RWPE1 (cell line): ENCODE measurements around the gene CRIP3.
A peak's percentile ranks its signal among the peaks of the same experiment; 100 is the strongest.

ENCODE experiments used
- CTCF ChIA-PET: fragments of 350-600 bp; sonication (Branson Sonifier 250); formaldehyde crosslinking; extraction: SDS; loops from one replicate; lab custom pipeline; 2021; lab: Yijun Ruan, JAX
- POLR2A ChIA-PET: fragments of 400-600 bp; formaldehyde crosslinking; extraction: SDS; loops from one replicate; lab custom pipeline; 2020; ENCODE audit warnings: antibody characterized with exemption; ENCODE audit not compliant: low non-redundant PET; lab: Yijun Ruan, JAX
- DNase-seq: peaks from one replicate; pipeline ENCODE4 v3.0.0; 2012; ENCODE audit warnings: low spot score
- H3K27ac ChIP-seq: fragments of 450-650 bp; 2 replicates; pipeline ENCODE4 v1.5.1; 2017
- TF ChIP-seq, protein P1 (sequence below): fragments of 450-650 bp; conservative IDR thresholded peaks from 2 replicates; pipeline ENCODE4 v1.5.1; 2017; ENCODE audit warnings: low read depth, mild to moderate bottlenecking

Gene CRIP3

GRCh38 chr6:43338243-43338642, 29.6 kb upstream of the CRIP3 start:
- H3K27ac ChIP-seq, result no peak overlapping the region
- TF ChIP-seq, protein P1, sequence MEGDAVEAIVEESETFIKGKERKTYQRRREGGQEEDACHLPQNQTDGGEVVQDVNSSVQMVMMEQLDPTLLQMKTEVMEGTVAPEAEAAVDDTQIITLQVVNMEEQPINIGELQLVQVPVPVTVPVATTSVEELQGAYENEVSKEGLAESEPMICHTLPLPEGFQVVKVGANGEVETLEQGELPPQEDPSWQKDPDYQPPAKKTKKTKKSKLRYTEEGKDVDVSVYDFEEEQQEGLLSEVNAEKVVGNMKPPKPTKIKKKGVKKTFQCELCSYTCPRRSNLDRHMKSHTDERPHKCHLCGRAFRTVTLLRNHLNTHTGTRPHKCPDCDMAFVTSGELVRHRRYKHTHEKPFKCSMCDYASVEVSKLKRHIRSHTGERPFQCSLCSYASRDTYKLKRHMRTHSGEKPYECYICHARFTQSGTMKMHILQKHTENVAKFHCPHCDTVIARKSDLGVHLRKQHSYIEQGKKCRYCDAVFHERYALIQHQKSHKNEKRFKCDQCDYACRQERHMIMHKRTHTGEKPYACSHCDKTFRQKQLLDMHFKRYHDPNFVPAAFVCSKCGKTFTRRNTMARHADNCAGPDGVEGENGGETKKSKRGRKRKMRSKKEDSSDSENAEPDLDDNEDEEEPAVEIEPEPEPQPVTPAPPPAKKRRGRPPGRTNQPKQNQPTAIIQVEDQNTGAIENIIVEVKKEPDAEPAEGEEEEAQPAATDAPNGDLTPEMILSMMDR, result no peak
- no peak for DNase-seq
- ChIA-PET POLR2A (no interaction called here), CTCF (interaction anchor here (1.1 kb wide), 1 partner anchor 18 kb away, joined by 3 read pairs; no protein-coding TSS in a partner anchor)

DNA sequence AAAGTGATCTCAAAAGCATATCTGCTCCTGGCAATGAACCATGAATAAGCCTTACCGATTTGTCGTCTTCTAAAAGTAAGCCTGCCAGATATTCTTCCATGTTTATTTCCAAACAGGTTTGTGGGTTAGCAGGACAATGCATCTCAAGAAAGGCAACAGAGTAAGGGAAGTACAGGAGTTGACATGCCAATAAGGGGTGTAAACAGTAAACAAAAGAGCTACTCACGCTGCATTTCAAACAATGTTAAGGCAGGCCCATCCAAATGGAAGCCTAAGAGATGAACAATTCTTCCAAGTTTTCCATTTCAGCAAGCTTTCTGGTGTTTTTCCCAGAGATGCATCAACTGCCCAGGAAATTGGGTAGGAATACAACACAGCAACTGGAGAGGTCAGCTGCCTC, 27.8 kb upstream of the CRIP3 start:
- no peak for DNase-seq
- H3K27ac ChIP-seq, result no peak overlapping the region
- TF ChIP-seq, protein P1, result no peak
- ChIA-PET CTCF (no interaction called here), POLR2A (no interaction called here)

DNA sequence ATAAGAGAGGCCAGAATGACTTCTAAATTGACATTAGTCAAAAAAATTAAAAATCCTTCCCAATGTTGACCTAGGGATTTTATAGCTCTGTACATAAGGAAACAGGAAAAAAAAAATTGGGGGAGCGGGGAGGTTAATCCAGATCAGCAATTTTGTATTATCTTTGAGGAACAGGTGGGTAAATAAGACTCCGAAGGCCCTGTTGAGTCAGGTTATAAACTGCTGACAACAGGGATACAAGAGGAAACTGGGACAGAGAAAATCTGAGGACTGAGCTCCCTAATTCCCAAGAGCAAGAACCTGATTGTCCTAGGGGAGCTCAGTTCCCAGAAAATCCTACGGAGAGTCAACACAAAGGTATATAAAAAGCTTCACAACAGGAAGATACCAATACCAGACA, 26.8 kb upstream of the CRIP3 start:
- CTCF ChIA-PET, result interaction anchor here (0.7 to 2.7 kb wide), 2 partner anchors 72 to 171 kb away, joined by 3 to 18 read pairs; no protein-coding TSS in a partner anchor
- POLR2A ChIA-PET, result no interaction called here
- no peak for DNase-seq
- TF ChIP-seq, protein P1, result no peak
- H3K27ac ChIP-seq, result no peak overlapping the region

DNA sequence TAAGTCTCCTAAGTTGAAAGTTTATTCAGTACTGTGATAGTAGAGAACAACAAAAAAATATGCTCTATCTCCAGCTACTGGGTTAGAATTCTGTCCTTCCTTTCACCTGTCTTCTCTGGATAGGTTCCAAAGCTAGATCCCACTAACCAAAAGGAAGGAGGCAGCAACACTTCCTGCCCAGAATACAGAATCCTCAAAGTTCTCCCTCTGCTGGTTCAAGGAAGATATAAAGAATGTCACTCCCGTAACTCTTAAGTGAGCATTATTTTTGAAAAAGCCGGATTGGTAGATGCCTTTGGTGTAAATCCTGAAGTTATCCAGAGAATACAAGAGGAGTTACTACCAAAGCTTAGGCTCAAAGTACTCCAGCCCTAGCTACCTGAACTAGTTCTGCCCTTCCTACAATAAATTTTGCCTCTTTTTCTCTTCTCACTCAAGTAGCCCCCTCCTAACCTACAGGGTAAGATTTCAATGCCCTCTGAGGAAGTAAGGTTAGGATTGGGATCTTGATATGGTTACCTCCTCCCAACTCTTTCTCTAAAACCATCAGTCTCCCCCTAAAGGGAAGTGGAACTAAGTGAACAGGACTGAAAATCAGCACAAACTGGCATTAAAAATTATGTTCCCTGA, 26.0 kb upstream of the CRIP3 start:
- peak; percentile 58 for DNase-seq
- ChIA-PET POLR2A (no interaction called here), CTCF (interaction anchor here (0.6 to 2.7 kb wide), 10 partner anchors 27 to 244 kb away, joined by 3 to 18 read pairs (median 4); partner anchors contain the start of gene DNPH1)
- TF ChIP-seq, protein P1, result peak; percentile 57
- H3K27ac ChIP-seq, result no peak overlapping the region

DNA sequence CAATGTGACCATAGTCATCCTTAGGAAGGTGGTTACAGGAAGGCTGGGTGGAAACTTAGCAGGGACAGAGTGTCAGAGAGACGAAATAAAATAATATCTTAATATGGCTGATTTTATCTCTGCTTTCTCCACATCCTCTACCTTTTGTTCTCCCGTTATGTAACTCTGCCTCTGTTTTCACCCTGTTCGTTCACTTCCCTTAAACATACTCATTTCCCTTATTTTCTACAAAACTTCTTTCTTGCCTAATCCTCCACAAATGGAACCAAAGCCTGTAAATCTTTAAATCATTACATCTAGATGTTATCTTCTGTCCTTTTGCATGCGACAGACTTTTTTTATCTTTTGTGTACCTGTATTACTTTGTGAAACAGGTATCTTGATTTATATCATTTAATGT, 23.3 kb upstream of the CRIP3 start:
- TF ChIP-seq, protein P1, result no peak
- no peak overlapping the region for H3K27ac ChIP-seq
- ChIA-PET CTCF (no interaction called here), POLR2A (no interaction called here)
- DNase-seq, result no peak

- ChIA-PET CTCF (interaction anchor here (0.6 kb wide), 1 partner anchor 23 kb away, joined by 5 read pairs; the partner anchor contains the start of gene CRIP3), POLR2A (no interaction called here)
- H3K27ac ChIP-seq, result no peak overlapping the region
- TF ChIP-seq, protein P1, result no peak
- DNase-seq, result no peak
These were observed 22.8 kb upstream of the CRIP3 start for GRCh38 chr6:43331470-43331869.
